ENCODE data around the gene HEXD.
"Not testable (repeated sequence)": the region's sequence is repeated elsewhere in the genome, so short reads cannot be mapped to it uniquely, and the experiment has no call there.

The HEXD gene

GRCh38 chr17:82397449-82398335, 20.5 kb upstream of the HEXD start:
- DNase-seq = no peak

- DNase-seq = peak; percentile 23
Measured at GRCh38 chr17:82399041-82399441, 19.1 kb upstream of the HEXD start.

- peak; percentile 17 for DNase-seq
Measured at GRCh38 chr17:82399601-82400101, 18.5 kb upstream of the HEXD start.

GRCh38 chr17:82400206-82400605, 17.9 kb upstream of the HEXD start:
- no peak for DNase-seq

- DNase-seq = no peak
Measured at GRCh38 chr17:82400830-82401229, 17.3 kb upstream of the HEXD start.

GRCh38 chr17:82402865-82403264, 15.3 kb upstream of the HEXD start:
- no peak for DNase-seq

GRCh38 chr17:82403662-82404660, 14.2 kb upstream of the HEXD start:
- DNase-seq = no peak

- DNase-seq = no peak
Measured at GRCh38 chr17:82405051-82405450, 13.1 kb upstream of the HEXD start.

- DNase-seq = no peak
Measured at GRCh38 chr17:82406131-82406671, 11.9 kb upstream of the HEXD start.

GRCh38 chr17:82407255-82407654, 10.9 kb upstream of the HEXD start:
- no peak for DNase-seq

- DNase-seq = no peak
Measured at GRCh38 chr17:82408288-82408937, 9.7 kb upstream of the HEXD start.

- DNase-seq = no peak
Measured at GRCh38 chr17:82408938-82409318, 9.2 kb upstream of the HEXD start.

- DNase-seq = no peak
Measured at GRCh38 chr17:82410014-82410716, 8.0 kb upstream of the HEXD start.

- DNase-seq = no peak
Measured at GRCh38 chr17:82411396-82412053, 6.6 kb upstream of the HEXD start.

GRCh38 chr17:82412081-82412480, 6.1 kb upstream of the HEXD start:
- not testable (repeated sequence) for DNase-seq

- peak; percentile 92 for DNase-seq
Measured at GRCh38 chr17:82412535-82413520, 5.3 kb upstream of the HEXD start.

GRCh38 chr17:82414548-82415281, 3.4 kb upstream of the HEXD start:
- DNase-seq = peak; percentile 21

- DNase-seq = no peak
Measured at GRCh38 chr17:82415336-82415735, 2.8 kb upstream of the HEXD start.

GRCh38 chr17:82415786-82416185, 2.4 kb upstream of the HEXD start:
- DNase-seq = no peak

All from NCI-H1092 treated with DMSO at 0.1 percent for 48 hours (cell line).